GM23338 (cell line): ENCODE measurements around the gene DIP2C. TPM values are rescaled to one million over a fixed set of nuclear protein-coding genes. Genes with fewer than 3 reads are reported as not detected.

ENCODE experiments used
- ATAC-seq: fragments of 200-7000 bp; cut with Tn5 transposase; 3 replicates; pipeline ENCODE4 v1.9.1; 2020
- DNase-seq: peaks from one replicate; pipeline ENCODE4 v3.0.0-alpha.2; 2015; ENCODE audit warnings: low spot score
- H2AFZ ChIP-seq: fragments of 200-600 bp; sonication (generic); 2 replicates; pipeline ENCODE4 v1.8.0; 2016; ENCODE audit warnings: antibody characterized with exemption, mild to moderate bottlenecking, moderate library complexity
- H3F3A ChIP-seq: fragments of 200-600 bp; sonication (generic); replicated peaks from 2 replicates; pipeline ENCODE4 v1.8.0; 2017; ENCODE audit warnings: antibody characterized with exemption, mixed run types, low read depth
- H3K27ac ChIP-seq: fragments of 200-600 bp; sonication (generic); 2 replicates; pipeline ENCODE4 v1.6.1; 2016; ENCODE audit warnings: low read depth
- H3K27me3 ChIP-seq: fragments of 200-600 bp; sonication (generic); 2 replicates; pipeline ENCODE4 v1.8.0; 2016; ENCODE audit warnings: mild to moderate bottlenecking, mixed run types, moderate library complexity; ENCODE audit not compliant: insufficient read depth
- H3K36me3 ChIP-seq: fragments of 200-600 bp; sonication (generic); 2 replicates; pipeline ENCODE4 v1.8.0; 2016; ENCODE audit warnings: mild to moderate bottlenecking; ENCODE audit not compliant: insufficient read depth
- H3K4me1 ChIP-seq: fragments of 200-600 bp; sonication (generic); 2 replicates; pipeline ENCODE4 v1.8.0; 2016; ENCODE audit warnings: mild to moderate bottlenecking, moderate library complexity; ENCODE audit not compliant: insufficient read depth
- H3K4me2 ChIP-seq: fragments of 200-600 bp; sonication (generic); 2 replicates; pipeline ENCODE4 v1.7.1; 2017; ENCODE audit warnings: mixed run types
- H3K4me3 ChIP-seq: fragments of 200-600 bp; sonication (generic); 2 replicates; pipeline ENCODE4 v1.6.1; 2016; ENCODE audit warnings: mixed run types
- H3K79me2 ChIP-seq: fragments of 200-600 bp; sonication (generic); replicated peaks from 2 replicates; pipeline ENCODE4 v1.8.0; 2017; ENCODE audit warnings: mild to moderate bottlenecking; ENCODE audit not compliant: insufficient read depth
- H3K9me2 ChIP-seq: fragments of 200-600 bp; sonication (generic); 2 replicates; pipeline ENCODE4 v1.8.0; 2017; ENCODE audit not compliant: insufficient read depth
- H4K20me1 ChIP-seq: fragments of 200-600 bp; sonication (generic); replicated peaks from 2 replicates; pipeline ENCODE4 v1.8.0; 2017; ENCODE audit warnings: mild to moderate bottlenecking; ENCODE audit not compliant: insufficient read depth
- H3K27ac Mint-ChIP-seq: 2 replicates; pipeline ENCODE4 v1.8.0; 2020; ENCODE audit warnings: inconsistent platforms, mild to moderate bottlenecking, moderate library complexity, mixed read lengths
- H3K27me3 Mint-ChIP-seq: 3 replicates; pipeline ENCODE4 v1.8.0; 2022; ENCODE audit warnings: low read depth, mild to moderate bottlenecking, moderate library complexity, mixed read lengths, inconsistent platforms; ENCODE audit not compliant: insufficient read depth, poor library complexity
- H3K36me3 Mint-ChIP-seq: 3 replicates; pipeline ENCODE4 v1.8.0; 2021; ENCODE audit warnings: low read depth, mild to moderate bottlenecking, inconsistent platforms, moderate library complexity, mixed read lengths
- H3K4me1 Mint-ChIP-seq: 3 replicates; pipeline ENCODE4 v1.8.0; 2020; ENCODE audit warnings: mild to moderate bottlenecking, inconsistent platforms, mixed read lengths
- H3K4me3 Mint-ChIP-seq: 3 replicates; pipeline ENCODE4 v1.8.0; 2021; ENCODE audit warnings: moderate library complexity, mild to moderate bottlenecking, inconsistent platforms, mixed read lengths
- H3K9me3 Mint-ChIP-seq: 3 replicates; pipeline ENCODE4 v1.8.0; 2020; ENCODE audit warnings: moderate library complexity, mild to moderate bottlenecking, inconsistent platforms, mixed read lengths
- CREB1 ChIP-seq: fragments of 250-450 bp; sonication (Bioruptor Pico); IDR thresholded peaks from 2 replicates; pipeline ENCODE4 v1.5.0; 2020; ENCODE audit warnings: low read depth, mild to moderate bottlenecking, moderate library complexity
- EZH2phosphoT487 ChIP-seq: fragments of 200-600 bp; sonication (generic); IDR thresholded peaks from one replicate; pipeline ENCODE4 v1.8.1; 2018; ENCODE audit warnings: antibody characterized with exemption; ENCODE audit not compliant: unreplicated experiment
- NANOG ChIP-seq: IDR thresholded peaks from 2 replicates; pipeline ENCODE4 v1.6.1; 2016; ENCODE audit warnings: antibody characterized with exemption, borderline replicate concordance
- POLR2AphosphoS5 ChIP-seq: IDR thresholded peaks from 2 replicates; pipeline ENCODE4 v1.6.1; 2016; ENCODE audit warnings: antibody characterized with exemption, low read depth
- REST ChIP-seq: IDR thresholded peaks from one replicate; pipeline ENCODE4 v1.6.1; 2018; ENCODE audit warnings: antibody characterized with exemption; ENCODE audit not compliant: unreplicated experiment
- ZNF114 ChIP-seq: fragments of 250-450 bp; sonication (Bioruptor Pico); IDR thresholded peaks from 2 replicates; pipeline ENCODE4 v1.5.0; 2020; ENCODE audit warnings: mild to moderate bottlenecking, moderate library complexity
- ZNF331 ChIP-seq: fragments of 250-450 bp; sonication (Bioruptor Pico); IDR thresholded peaks from 2 replicates; pipeline ENCODE4 v1.5.0; 2020; ENCODE audit warnings: low read depth, mild to moderate bottlenecking, moderate library complexity
- ZNF462 ChIP-seq: fragments of 250-450 bp; sonication (Bioruptor Pico); IDR thresholded peaks from 2 replicates; pipeline ENCODE4 v1.5.0; 2020; ENCODE audit warnings: mild to moderate bottlenecking, moderate library complexity
- polyA plus RNA-seq: library from polyadenylated mRNA; unstranded; fragments of >200 nt; fragmentation: Nextera tagmentation; extraction: Ambion mirVana; gene quantifications from 2 replicates; pipeline ENCODE4 v1.2.1, GENCODE V29; 2016
- total RNA-seq: library from RNA; depleted of rRNA; stranded (reverse); fragments of >200 nt; shearing (Covaris generic); gene quantifications from 2 replicates; pipeline ENCODE4 v1.2.3, GENCODE V29; 2014
- TF ChIP-seq, protein P1 (sequence below), 2 experiments: fragments of 200-600 bp in 1 of 2; sonication (generic) in 1 of 2; conservative IDR thresholded peaks; 2 replicates each; pipeline versions ENCODE4 v1.5.1 to v1.6.1; 2016 to 2017; ENCODE audit warnings: antibody characterized with exemption in 2 of 2, low read depth in 2 of 2, mild to moderate bottlenecking in 2 of 2, moderate library complexity in 1 of 2

Gene DIP2C
- total and polyA plus RNA-seq, 2 experiments from 2014 or later, result 5.1 to 7.7 TPM

- TF ChIP-seq REST (no peak), CREB1 (no peak), EZH2phosphoT487 (no peak), ZNF331 (no peak)
- TF ChIP-seq, protein P1, sequence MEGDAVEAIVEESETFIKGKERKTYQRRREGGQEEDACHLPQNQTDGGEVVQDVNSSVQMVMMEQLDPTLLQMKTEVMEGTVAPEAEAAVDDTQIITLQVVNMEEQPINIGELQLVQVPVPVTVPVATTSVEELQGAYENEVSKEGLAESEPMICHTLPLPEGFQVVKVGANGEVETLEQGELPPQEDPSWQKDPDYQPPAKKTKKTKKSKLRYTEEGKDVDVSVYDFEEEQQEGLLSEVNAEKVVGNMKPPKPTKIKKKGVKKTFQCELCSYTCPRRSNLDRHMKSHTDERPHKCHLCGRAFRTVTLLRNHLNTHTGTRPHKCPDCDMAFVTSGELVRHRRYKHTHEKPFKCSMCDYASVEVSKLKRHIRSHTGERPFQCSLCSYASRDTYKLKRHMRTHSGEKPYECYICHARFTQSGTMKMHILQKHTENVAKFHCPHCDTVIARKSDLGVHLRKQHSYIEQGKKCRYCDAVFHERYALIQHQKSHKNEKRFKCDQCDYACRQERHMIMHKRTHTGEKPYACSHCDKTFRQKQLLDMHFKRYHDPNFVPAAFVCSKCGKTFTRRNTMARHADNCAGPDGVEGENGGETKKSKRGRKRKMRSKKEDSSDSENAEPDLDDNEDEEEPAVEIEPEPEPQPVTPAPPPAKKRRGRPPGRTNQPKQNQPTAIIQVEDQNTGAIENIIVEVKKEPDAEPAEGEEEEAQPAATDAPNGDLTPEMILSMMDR (conservative IDR thresholded peaks at IDR 0.05; ENCODE audit: low read depth in 2 of 2), result no peak
These were observed 1.7 kb downstream of the DIP2C start (continued) for GRCh38 chr10:687583-688311.

DNA sequence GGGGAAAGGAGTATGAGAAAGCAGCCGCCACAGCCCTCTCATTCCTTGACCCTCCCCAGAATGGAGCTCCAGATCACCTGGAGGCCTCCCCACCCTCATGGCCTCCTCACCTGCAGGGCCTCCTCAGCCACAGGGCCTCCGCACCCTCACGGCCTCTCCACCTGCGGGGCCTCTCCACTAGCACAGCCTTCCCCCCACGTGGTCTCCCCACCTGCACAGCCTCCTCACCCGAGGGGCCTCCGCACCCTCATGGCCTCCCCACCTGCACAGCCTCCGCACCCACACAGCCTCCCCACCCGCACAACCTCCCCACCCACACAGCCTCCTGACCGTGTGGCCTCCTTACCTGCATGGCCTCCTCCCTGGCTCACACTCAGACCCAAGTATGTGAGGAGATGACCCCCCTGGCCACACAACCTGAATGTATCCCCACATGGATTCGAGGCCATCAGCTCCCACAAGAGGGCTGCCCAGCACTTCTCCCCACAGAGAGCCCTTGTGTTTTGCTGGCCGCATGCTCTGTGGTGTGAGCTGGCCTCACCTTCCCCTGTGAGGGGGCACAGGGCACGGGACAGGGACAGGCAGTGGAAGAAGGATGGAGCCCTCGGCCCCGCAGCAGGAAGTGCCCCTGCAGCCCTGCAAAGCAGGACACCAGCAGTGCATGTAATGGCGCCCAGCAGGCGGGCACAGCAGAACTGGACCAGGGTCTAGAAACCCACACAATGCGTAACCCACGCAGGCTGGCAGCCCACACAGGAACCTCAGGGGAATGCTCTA, 3.1 kb downstream of the DIP2C start:
- no peaks in the 10 kb centered on the region; the same call in none of the 2 replicates for H4K20me1 ChIP-seq
- Mint-ChIP-seq H3K27me3 (peaks cover 22% of the 10 kb centered on the region), H3K27ac (no peak overlapping the region)

More for the DNA sequence above, 3.1 kb downstream of the DIP2C start:
- no peak overlapping the region for H3K27ac ChIP-seq
- H3F3A ChIP-seq, result no peaks in the 10 kb centered on the region
- TF ChIP-seq ZNF462 (no peak), NANOG (no peak), ZNF114 (CRISPR knock-in tag) (no peak), CREB1 (no peak), POLR2AphosphoS5 (no peak)
- H3K4me3 ChIP-seq, result no peak overlapping the region
- no peak overlapping the region for H2AFZ ChIP-seq
- no peak for DNase-seq
- H3K36me3 ChIP-seq, result no peaks in the 10 kb centered on the region
- peaks cover 53% of the 10 kb centered on the region for H3K79me2 ChIP-seq
- peaks cover 21% of the 10 kb centered on the region for H3K4me1 Mint-ChIP-seq
- ATAC-seq, result no peak
- no peaks in the 10 kb centered on the region for H3K4me1 ChIP-seq
- no peaks in the 10 kb centered on the region for H3K9me2 ChIP-seq
- H3K36me3 Mint-ChIP-seq, result no peaks in the 10 kb centered on the region; the same call in 1 of the 3 replicates
- peaks cover 3% of the 10 kb centered on the region; the same call in 1 of the 3 replicates for H3K9me3 Mint-ChIP-seq
- H3K27me3 ChIP-seq, result peaks cover 22% of the 10 kb centered on the region
- no peak overlapping the region for H3K4me3 Mint-ChIP-seq
- no peak overlapping the region for H3K4me2 ChIP-seq
